IMR-90 (cell line): ENCODE results near the gene SEPHS2. TPM values are rescaled to one million over a fixed set of nuclear protein-coding genes. Genes with fewer than 3 reads are reported as not detected.

Experiments
- ATAC-seq: fragments of 200-7000 bp; cut with Tn5 transposase; 2 replicates; pipeline ENCODE4 v1.9.1; 2020; ENCODE audit warnings: low read depth, mild to moderate bottlenecking, moderate library complexity
- BruUV-seq: library from RNA; stranded (reverse); fragments of 400-500 nt; replicated peaks from 2 replicates; lab custom pipeline; 2021; lab: Mats Ljungman, UMichigan
- CTCF ChIA-PET: fragments of 300-600 bp; formaldehyde crosslinking; extraction: SDS; loops from one replicate; lab custom pipeline; 2021; ENCODE audit warnings: antibody characterized with exemption; lab: Yijun Ruan, JAX
- POLR2A ChIA-PET: fragments of 300-600 bp; sonication (Branson Sonifier 250); formaldehyde crosslinking; loops from one replicate; lab custom pipeline; 2022; ENCODE audit warnings: antibody characterized with exemption; ENCODE audit not compliant: unreplicated experiment; lab: Charles Lee
- DNase-seq: peaks from one replicate; pipeline ENCODE4 v3.0.0; 2013
- H2AFZ ChIP-seq: replicated peaks from 2 replicates; pipeline ENCODE3; 2013; ENCODE audit warnings: low read length, mild to moderate bottlenecking; ENCODE audit not compliant: poor library complexity
- H2AK5ac ChIP-seq: 2 replicates; pipeline ENCODE4 v1.6.1; 2013; ENCODE audit warnings: low read depth, low read length, inconsistent platforms
- H2AK9ac ChIP-seq: replicated peaks from 2 replicates; pipeline ENCODE3; 2013; ENCODE audit warnings: mild to moderate bottlenecking, low read depth, low read length, moderate library complexity; ENCODE audit not compliant: poor library complexity
- H2BK120ac ChIP-seq: 2 replicates; pipeline ENCODE4 v1.6.1; 2013; ENCODE audit warnings: low read depth, low read length, inconsistent platforms
- H2BK15ac ChIP-seq: 3 replicates; pipeline ENCODE4 v1.6.1; 2013; ENCODE audit warnings: low read depth, low read length, inconsistent platforms
- H2BK20ac ChIP-seq: 2 replicates; pipeline ENCODE4 v1.6.1; 2013; ENCODE audit warnings: low read depth, mild to moderate bottlenecking, inconsistent platforms, low read length, moderate library complexity
- H2BK5ac ChIP-seq: 2 replicates; pipeline ENCODE4 v1.6.1; 2013; ENCODE audit warnings: mild to moderate bottlenecking, low read depth, low read length, inconsistent platforms; ENCODE audit not compliant: poor library complexity, severe bottlenecking
- H3K14ac ChIP-seq: replicated peaks from 2 replicates; pipeline ENCODE4 v1.6.1; 2013; ENCODE audit warnings: low read depth, low read length, inconsistent platforms
- H3K18ac ChIP-seq: 2 replicates; pipeline ENCODE4 v1.6.1; 2013; ENCODE audit warnings: low read depth, low read length, control low read depth
- H3K23ac ChIP-seq: 2 replicates; pipeline ENCODE4 v1.6.1; 2013; ENCODE audit warnings: low read depth, low read length, inconsistent platforms
- H3K27ac ChIP-seq: 2 replicates; pipeline ENCODE4 v1.5.1; 2013; ENCODE audit warnings: mild to moderate bottlenecking, control low read depth, low read length; ENCODE audit not compliant: insufficient read depth
- H3K27me3 ChIP-seq: 2 replicates; pipeline ENCODE4 v1.6.1; 2013; ENCODE audit warnings: low read length; ENCODE audit not compliant: control insufficient read depth, insufficient read depth
- H3K36me3 ChIP-seq: 2 replicates; pipeline ENCODE4 v1.6.1; 2013; ENCODE audit warnings: low read length, mixed read lengths; ENCODE audit not compliant: control insufficient read depth, insufficient read depth
- H3K4ac ChIP-seq: 2 replicates; pipeline ENCODE4 v1.6.1; 2013; ENCODE audit warnings: low read depth, low read length, inconsistent platforms
- H3K4me1 ChIP-seq: 2 replicates; pipeline ENCODE4 v1.6.1; 2013; ENCODE audit warnings: low read length, mixed read lengths; ENCODE audit not compliant: control insufficient read depth, insufficient read depth
- H3K4me2 ChIP-seq: 2 replicates; pipeline ENCODE4 v1.6.1; 2013; ENCODE audit warnings: low read depth, mild to moderate bottlenecking, control low read depth, low read length, moderate library complexity
- H3K4me3 ChIP-seq: 2 replicates; pipeline ENCODE4 v1.5.1; 2013; ENCODE audit warnings: low read depth, mild to moderate bottlenecking, control low read depth, low read length, moderate library complexity; ENCODE audit not compliant: insufficient read depth
- H3K56ac ChIP-seq: 2 replicates; pipeline ENCODE4 v1.6.1; 2013; ENCODE audit warnings: low read length, inconsistent platforms; ENCODE audit not compliant: insufficient read depth; ENCODE audit errors: extremely low read depth
- H3K79me1 ChIP-seq, 2 experiments: 2 replicates each; pipeline ENCODE4 v1.6.1; 2013; ENCODE audit warnings: low read length in 2 of 2, inconsistent platforms in 1 of 2, low read depth in 1 of 2
- H3K9ac ChIP-seq: 2 replicates; pipeline ENCODE4 v1.6.1; 2013; ENCODE audit warnings: low read depth, low read length, control low read depth
- H3K9me1 ChIP-seq: 2 replicates; pipeline ENCODE4 v1.6.1; 2013; ENCODE audit warnings: low read length, inconsistent platforms; ENCODE audit not compliant: insufficient read depth
- H3K9me3 ChIP-seq: 2 replicates; pipeline ENCODE4 v1.6.1; 2013; ENCODE audit warnings: low read length; ENCODE audit not compliant: control insufficient read depth, insufficient read depth
- H4K20me1 ChIP-seq: 2 replicates; pipeline ENCODE4 v1.6.1; 2013; ENCODE audit warnings: low read length, inconsistent platforms; ENCODE audit not compliant: insufficient read depth
- H4K5ac ChIP-seq: 2 replicates; pipeline ENCODE4 v1.6.1; 2013; ENCODE audit warnings: mild to moderate bottlenecking, low read depth, low read length, control low read depth
- H4K8ac ChIP-seq, 2 experiments: 2 replicates each; pipeline ENCODE4 v1.6.1; 2013; ENCODE audit warnings: low read depth in 2 of 2, low read length in 2 of 2, control low read depth in 1 of 2, inconsistent platforms in 1 of 2
- H4K91ac ChIP-seq: 2 replicates; pipeline ENCODE4 v1.6.1; 2013; ENCODE audit warnings: low read depth, low read length, inconsistent platforms; ENCODE audit not compliant: insufficient read depth
- RCOR1 ChIP-seq: IDR thresholded peaks from 2 replicates; pipeline ENCODE4 v1.6.1; 2012; ENCODE audit warnings: mild to moderate bottlenecking, low read length, improper control_type of control experiment; ENCODE audit not compliant: insufficient replicate concordance
- RFX5 ChIP-seq: IDR thresholded peaks from 2 replicates; pipeline ENCODE4 v1.8.0; 2012; ENCODE audit warnings: low read depth, mild to moderate bottlenecking, low read length, moderate library complexity
- WGBS, 2 experiments: methylation state at CpG; one replicate each; pipeline versions ENCODE4 v1.1.5 to v1.1.7; 2013; ENCODE audit warnings: missing lambda C conversion rate in 2 of 2; ENCODE audit not compliant: insufficient read length in 1 of 2; ENCODE audit errors: extremely low coverage in 2 of 2; 5-methylcytosine and 5-hydroxymethylcytosine counted together
- dilution Hi-C: fragments of 300-500 bp; cut with HindIII; formaldehyde crosslinking; loops from one replicate; pipeline ENCODE4 v1.14.3; 2018; ENCODE audit warnings: low sequenced_read_pairs; ENCODE audit not compliant: unreplicated experiment
- in situ Hi-C: fragments of 300-500 bp; cut with MboI; formaldehyde crosslinking; loops from 3 replicates; pipeline ENCODE4 v1.14.3; 2019; ENCODE audit warnings: low sequenced_read_pairs, inconsistent platforms, mixed read lengths
- intact Hi-C: fragments of 100-400 bp; cut with micrococcal nuclease; formaldehyde crosslinking; loops from 2 replicates; pipeline ENCODE4 v1.10.0; 2022
- polyA plus RNA-seq, 3 experiments: library from polyadenylated mRNA; depleted of rRNA; stranded (reverse); fragments of >200 nt; gene quantifications; 2 replicates each; pipeline ENCODE4 v1.2.3, GENCODE V29; 2012; ENCODE audit warnings: low replicate concordance in 1 of 3
- total RNA-seq: library from RNA; depleted of rRNA; stranded (reverse); fragments of >200 nt; gene quantifications from 2 replicates; pipeline ENCODE4 v1.2.3, GENCODE V29; 2012
- TF ChIP-seq, protein P1 (sequence below): conservative IDR thresholded peaks from 2 replicates; pipeline ENCODE4 v1.5.1; 2012; ENCODE audit warnings: mild to moderate bottlenecking, low read depth, low read length, improper control_type of control experiment
- TF ChIP-seq, protein P2 (sequence below): fragments of 150-350 bp; IDR thresholded peaks from 2 replicates; pipeline ENCODE4 v1.6.1; 2016; ENCODE audit warnings: low read depth, mild to moderate bottlenecking, low read length, moderate library complexity, borderline replicate concordance
- TF ChIP-seq, protein P3 (sequence below): fragments of 150-350 bp; IDR thresholded peaks from 2 replicates; pipeline ENCODE4 v1.6.1; 2017; ENCODE audit warnings: mild to moderate bottlenecking, antibody characterized with exemption, low read length, low read depth

The SEPHS2 gene
- total and polyA plus RNA-seq, 2 of the 4 experiments (the other 2 are of a cell fraction) = 10.4 to 31.4 TPM

DNA sequence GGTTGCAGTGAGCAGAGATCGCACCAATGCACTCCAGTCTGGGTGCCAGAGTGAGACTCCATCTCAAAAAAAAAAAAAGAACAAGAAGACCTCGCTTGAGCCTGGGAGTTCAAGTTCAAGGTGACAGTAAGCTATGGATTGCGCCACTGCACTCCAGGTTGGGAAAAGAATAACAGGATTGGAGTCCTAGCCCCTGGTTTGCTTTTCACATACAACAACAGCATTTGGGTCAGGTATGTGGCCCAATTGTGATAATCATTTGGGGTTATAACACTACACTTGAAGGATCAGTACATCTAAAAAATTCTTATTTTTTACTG is 3.4 kb upstream of the SEPHS2 start:
- H3K23ac ChIP-seq = no peak overlapping the region
- no peak overlapping the region for H4K5ac ChIP-seq
- H3K9ac ChIP-seq = no peak overlapping the region
- H2BK5ac ChIP-seq = no peak overlapping the region
- H3K36me3 ChIP-seq = peaks cover 5% of the 10 kb centered on the region
- intact Hi-C loops (loop anchor here (1.0 to 2.0 kb wide), 5 partner anchors 78 to 245 kb away; partner anchors contain the start of genes ZNF688 and ZNF768), in situ Hi-C loops (loop anchor here (5.0 kb wide), 2 partner anchors 148 to 183 kb away; no protein-coding TSS in a partner anchor), dilution Hi-C loops (no loop called here)
- no peak overlapping the region for H3K14ac ChIP-seq
- ATAC-seq (no peak), DNase-seq (no peak)
- 75% methylated on average over 1 of the region's 3 CpGs; no CpG with 5 or more reads in 1 of the 2 experiments for WGBS, 2 experiments
- H3K4me1 ChIP-seq = peaks cover 5% of the 10 kb centered on the region
- peaks cover 7% of the 10 kb centered on the region for H3K9me1 ChIP-seq
- H3K18ac ChIP-seq = no peak overlapping the region
- no peak overlapping the region for H3K4me3 ChIP-seq
- peaks cover 11 to 12% of the 10 kb centered on the region in 2 experiments for H3K79me1 ChIP-seq
- H4K20me1 ChIP-seq = 0 out of 2 replicates have a peak, but pooled peaks cover 3% of the 10 kb centered on the region
- H3K27me3 ChIP-seq = peaks cover 3% of the 10 kb centered on the region
- no peak overlapping the region for H3K4ac ChIP-seq
- no peak overlapping the region for H4K8ac ChIP-seq
- H2AK5ac ChIP-seq = no peak overlapping the region
- H2BK120ac ChIP-seq = no peak overlapping the region
- no peak overlapping the region for H2AK9ac ChIP-seq
- H2BK15ac ChIP-seq = no peak overlapping the region
- H3K4me2 ChIP-seq = no peak overlapping the region
- ChIA-PET CTCF (interaction anchor here (0.6 to 1.5 kb wide), 3 partner anchors 19 to 86 kb away, joined by 3 read pairs; partner anchors contain the start of genes DCTPP1 and ZNF747), POLR2A (no interaction called here)
- H3K9me3 ChIP-seq = 0 out of 2 replicates have a peak, but pooled peaks cover 5% of the 10 kb centered on the region
- H4K91ac ChIP-seq = no peak overlapping the region
- no peak overlapping the region for H3K27ac ChIP-seq
- H3K56ac ChIP-seq = no peak overlapping the region
- no peak overlapping the region for H2AFZ ChIP-seq
- BruUV-seq = no TSS peak
- TF ChIP-seq RFX5 (no peak), RCOR1 (no peak)
- TF ChIP-seq, protein P1, sequence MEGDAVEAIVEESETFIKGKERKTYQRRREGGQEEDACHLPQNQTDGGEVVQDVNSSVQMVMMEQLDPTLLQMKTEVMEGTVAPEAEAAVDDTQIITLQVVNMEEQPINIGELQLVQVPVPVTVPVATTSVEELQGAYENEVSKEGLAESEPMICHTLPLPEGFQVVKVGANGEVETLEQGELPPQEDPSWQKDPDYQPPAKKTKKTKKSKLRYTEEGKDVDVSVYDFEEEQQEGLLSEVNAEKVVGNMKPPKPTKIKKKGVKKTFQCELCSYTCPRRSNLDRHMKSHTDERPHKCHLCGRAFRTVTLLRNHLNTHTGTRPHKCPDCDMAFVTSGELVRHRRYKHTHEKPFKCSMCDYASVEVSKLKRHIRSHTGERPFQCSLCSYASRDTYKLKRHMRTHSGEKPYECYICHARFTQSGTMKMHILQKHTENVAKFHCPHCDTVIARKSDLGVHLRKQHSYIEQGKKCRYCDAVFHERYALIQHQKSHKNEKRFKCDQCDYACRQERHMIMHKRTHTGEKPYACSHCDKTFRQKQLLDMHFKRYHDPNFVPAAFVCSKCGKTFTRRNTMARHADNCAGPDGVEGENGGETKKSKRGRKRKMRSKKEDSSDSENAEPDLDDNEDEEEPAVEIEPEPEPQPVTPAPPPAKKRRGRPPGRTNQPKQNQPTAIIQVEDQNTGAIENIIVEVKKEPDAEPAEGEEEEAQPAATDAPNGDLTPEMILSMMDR = no peak
- TF ChIP-seq, protein P2, sequence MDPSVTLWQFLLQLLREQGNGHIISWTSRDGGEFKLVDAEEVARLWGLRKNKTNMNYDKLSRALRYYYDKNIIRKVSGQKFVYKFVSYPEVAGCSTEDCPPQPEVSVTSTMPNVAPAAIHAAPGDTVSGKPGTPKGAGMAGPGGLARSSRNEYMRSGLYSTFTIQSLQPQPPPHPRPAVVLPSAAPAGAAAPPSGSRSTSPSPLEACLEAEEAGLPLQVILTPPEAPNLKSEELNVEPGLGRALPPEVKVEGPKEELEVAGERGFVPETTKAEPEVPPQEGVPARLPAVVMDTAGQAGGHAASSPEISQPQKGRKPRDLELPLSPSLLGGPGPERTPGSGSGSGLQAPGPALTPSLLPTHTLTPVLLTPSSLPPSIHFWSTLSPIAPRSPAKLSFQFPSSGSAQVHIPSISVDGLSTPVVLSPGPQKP = no peak
- TF ChIP-seq, protein P3, sequence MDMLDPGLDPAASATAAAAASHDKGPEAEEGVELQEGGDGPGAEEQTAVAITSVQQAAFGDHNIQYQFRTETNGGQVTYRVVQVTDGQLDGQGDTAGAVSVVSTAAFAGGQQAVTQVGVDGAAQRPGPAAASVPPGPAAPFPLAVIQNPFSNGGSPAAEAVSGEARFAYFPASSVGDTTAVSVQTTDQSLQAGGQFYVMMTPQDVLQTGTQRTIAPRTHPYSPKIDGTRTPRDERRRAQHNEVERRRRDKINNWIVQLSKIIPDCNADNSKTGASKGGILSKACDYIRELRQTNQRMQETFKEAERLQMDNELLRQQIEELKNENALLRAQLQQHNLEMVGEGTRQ = no peak
- H2BK20ac ChIP-seq = no peak overlapping the region
